Body of pancreas (tissue), 4 donors: ENCODE results near the gene DYNLRB1. TPM values are rescaled to one million over a fixed set of nuclear protein-coding genes. Genes with fewer than 3 reads are reported as not detected.
A peak's percentile ranks its signal among the peaks of the same experiment; 100 is the strongest.

Source experiments
- ATAC-seq: fragments of 150-250 bp; one replicate; pipeline ENCODE4 v1.9.1; 2016
- DNase-seq, 4 donors: peaks; one replicate each; pipeline ENCODE4 v3.0.0-alpha.2; 2019
- H3K27ac ChIP-seq, 4 donors: fragments of 200-600 bp; sonication (generic); 1 replicate in 3 of 4; 2 replicates in 1 of 4; pipeline versions ENCODE4 v1.5.1 to v1.6.1; 2016 to 2019; ENCODE audit warnings: mild to moderate bottlenecking in 1 of 4, mixed read lengths in 1 of 4, moderate library complexity in 1 of 4
- H3K27me3 ChIP-seq, 2 donors: fragments of 200-600 bp; sonication (generic); one replicate each; pipeline ENCODE4 v1.6.0; 2016; ENCODE audit warnings: mild to moderate bottlenecking in 1 of 2
- H3K36me3 ChIP-seq, 2 donors: fragments of 200-600 bp; sonication (generic); replicated peaks in 1 of 2; 2 replicates each; pipeline ENCODE4 v1.5.1; 2016; ENCODE audit warnings: low read depth in 2 of 2; ENCODE audit not compliant: insufficient read depth in 1 of 2
- H3K4me1 ChIP-seq: fragments of 200-600 bp; sonication (generic); one replicate; pipeline ENCODE4 v1.6.0; 2016
- H3K4me3 ChIP-seq, 2 donors: fragments of 200-600 bp; sonication (generic); 1 replicate in 1 of 2; 2 replicates in 1 of 2; pipeline ENCODE4 v1.5.1; 2016 to 2019
- H3K9me3 ChIP-seq, 3 donors: fragments of 200-600 bp; sonication (generic); 1 replicate in 2 of 3; 2 replicates in 1 of 3; pipeline ENCODE4 v1.5.1; 2016
- CTCF ChIP-seq, 7 experiments: fragments of 450-650 bp in 4 of 7; fragments of 200-600 bp in 3 of 7; sonication (generic) in 3 of 7; IDR thresholded peaks; one replicate each; pipeline ENCODE4 v1.5.1; 2016 to 2019; ENCODE audit warnings: antibody characterized with exemption in 7 of 7
- POLR2A ChIP-seq, 3 donors: fragments of 450-650 bp; IDR thresholded peaks; one replicate each; pipeline ENCODE4 v1.6.1; 2016; ENCODE audit warnings: antibody characterized with exemption in 3 of 3, mild to moderate bottlenecking in 2 of 3
- WGBS, 2 donors: methylation state at CpG; one replicate each; pipeline ENCODE4 v1.1.5; 2017; 5-methylcytosine and 5-hydroxymethylcytosine counted together
- intact Hi-C: fragments of 100-400 bp; cut with DNase I; formaldehyde crosslinking; loops from one replicate; pipeline ENCODE4 v1.15.1; 2023
- total RNA-seq, 2 donors: library from RNA; depleted of rRNA; stranded (reverse); fragments of >200 nt; gene quantifications; one replicate each; pipeline ENCODE4 v1.1.0, GENCODE V29; 2016

DYNLRB1 gene
- total RNA-seq, 2 donors from 2014 or later, result 58.9 to 64.3 TPM

DNA sequence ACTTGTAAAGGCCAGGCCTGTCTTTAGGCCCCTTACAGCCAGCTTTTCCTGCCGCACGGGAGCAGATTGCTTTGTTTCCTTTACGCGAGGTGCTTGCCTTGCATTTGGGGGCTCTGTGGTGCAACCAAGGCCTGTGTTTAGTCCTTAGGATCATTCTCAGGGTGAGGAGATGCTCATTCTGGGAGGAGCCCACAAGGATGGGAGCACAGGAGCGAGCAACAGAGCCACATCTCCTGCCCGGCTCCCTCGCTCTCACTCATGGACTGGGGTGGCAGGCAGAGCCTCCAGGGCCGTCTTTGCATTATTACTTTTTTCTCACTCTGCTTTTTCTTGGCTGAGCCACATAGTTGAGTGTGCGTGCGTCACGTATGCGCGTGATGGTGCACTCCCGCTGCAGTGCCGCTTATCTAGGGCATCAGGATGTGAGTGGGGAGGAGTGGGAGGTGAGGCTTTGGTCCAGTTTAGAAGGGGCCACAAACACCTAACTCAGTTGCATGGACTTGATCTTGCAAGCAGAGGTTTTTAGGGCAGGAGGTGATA, 19.1 kb downstream of the DYNLRB1 start:
- H3K4me1 ChIP-seq, result no peaks in the 10 kb centered on the region
- H3K4me3 ChIP-seq, result no peak overlapping the region
- intact Hi-C loops, result no loop called here
- DNase-seq, result no peak
- TF ChIP-seq POLR2A (IDR thresholded peaks at IDR 0.05) (no peak), CTCF (IDR thresholded peaks at IDR 0.05) (no peak)
- 89 to 94% methylated on average over 15 of the region's 15 CpGs for WGBS, 2 donors
- H3K27ac ChIP-seq, result no peak overlapping the region
- no peaks in the 10 kb centered on the region for H3K9me3 ChIP-seq
- peaks cover 7 to 28% of the 10 kb centered on the region in 2 donors for H3K36me3 ChIP-seq
- ATAC-seq, result no peak
- no peaks in the 10 kb centered on the region for H3K27me3 ChIP-seq

DNA sequence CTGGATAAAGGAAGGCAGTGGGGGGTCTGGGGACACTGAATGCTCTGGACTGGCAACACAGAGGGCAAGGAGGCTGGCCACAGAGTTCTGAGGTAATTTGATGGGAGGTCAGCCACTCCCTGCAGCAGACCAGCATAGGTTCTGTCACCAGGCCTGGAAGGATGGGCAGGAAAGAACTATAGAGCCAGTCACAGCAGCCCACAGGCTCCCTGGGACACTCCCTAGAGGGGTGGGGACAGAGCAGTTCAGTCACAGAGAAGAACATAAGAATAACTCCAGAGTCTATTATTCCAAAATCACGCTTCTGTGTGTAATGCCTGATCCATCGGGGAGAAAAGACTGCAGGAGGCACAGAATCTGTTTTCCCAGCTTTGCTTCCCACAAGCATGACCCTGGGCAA, 19.6 kb downstream of the DYNLRB1 start:
- no peak for ATAC-seq
- no peak overlapping the region for H3K27ac ChIP-seq
- intact Hi-C loops, result no loop called here
- no peak for TF ChIP-seq POLR2A (IDR thresholded peaks at IDR 0.05)
- TF ChIP-seq CTCF (IDR thresholded peaks at IDR 0.05), result no peak
- peaks cover 7 to 31% of the 10 kb centered on the region in 2 donors for H3K36me3 ChIP-seq
- no peak for DNase-seq
- H3K9me3 ChIP-seq, result no peaks in the 10 kb centered on the region
- H3K4me1 ChIP-seq, result no peaks in the 10 kb centered on the region
- 100% methylated on average over 2 of the region's 2 CpGs; no CpG with 5 or more reads in 1 of the 2 donors for WGBS, 2 donors
- no peaks in the 10 kb centered on the region for H3K27me3 ChIP-seq
- H3K4me3 ChIP-seq, result no peak overlapping the region

DNA sequence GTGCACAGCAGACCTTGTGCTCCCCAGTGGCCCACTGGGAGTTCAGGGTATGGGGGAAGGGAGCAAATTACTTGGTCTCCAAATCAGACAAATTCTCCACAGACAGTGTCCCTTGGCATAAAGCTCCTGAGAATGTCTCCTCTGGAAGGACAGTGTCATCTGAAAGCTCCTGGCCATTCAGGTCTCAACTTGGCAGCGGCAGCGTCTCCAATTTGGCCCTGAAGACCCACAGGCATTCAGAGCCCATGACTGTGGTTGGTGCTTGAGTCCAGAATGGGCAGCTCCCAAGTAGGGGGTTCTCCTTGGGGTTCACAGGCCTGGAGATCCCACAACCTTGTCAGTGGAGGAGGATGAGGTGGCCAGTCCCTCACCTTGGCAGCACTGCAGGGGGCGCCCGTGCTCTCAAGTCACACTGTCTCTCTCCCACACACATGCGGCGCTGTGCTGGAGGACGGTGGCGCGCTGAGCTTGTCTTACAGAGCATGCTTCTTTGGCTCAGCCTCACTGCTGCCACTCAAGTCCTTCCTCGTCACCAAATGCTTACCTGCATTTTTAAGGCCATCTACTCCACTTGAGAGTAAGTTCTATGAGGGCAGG, 20.7 kb downstream of the DYNLRB1 start:
- no peaks in the 10 kb centered on the region for H3K27me3 ChIP-seq
- intact Hi-C loops, result no loop called here
- H3K4me1 ChIP-seq, result no peaks in the 10 kb centered on the region
- H3K4me3 ChIP-seq, result no peak overlapping the region
- WGBS, 2 donors, result 63 to 82% methylated on average over 1 to 10 of the region's 10 CpGs
- ATAC-seq, result no peak
- H3K9me3 ChIP-seq, result no peaks in the 10 kb centered on the region
- peak; percentile 58 to 76 (median 68) for DNase-seq
- TF ChIP-seq POLR2A (IDR thresholded peaks at IDR 0.05), result no peak
- peak in 6 of 7 experiments; percentile 32 to 53 (median 44) for TF ChIP-seq CTCF (IDR thresholded peaks at IDR 0.05)
- H3K27ac ChIP-seq, result no peak overlapping the region
- H3K36me3 ChIP-seq, result peaks cover 7 to 34% of the 10 kb centered on the region in 2 donors

- 80 to 88% methylated on average over 8 of the region's 8 CpGs for WGBS, 2 donors
- intact Hi-C loops, result no loop called here
- no peak for ATAC-seq
Observed at GRCh38 chr20:34537651-34538050, 21.4 kb downstream of the DYNLRB1 start.

More at GRCh38 chr20:34537651-34538050, 21.4 kb downstream of the DYNLRB1 start:
- Histone ChIP-seq H3K4me3 (no peak overlapping the region), H3K36me3 (peaks cover 7 to 34% of the 10 kb centered on the region in 2 donors), H3K27ac (no peak overlapping the region), H3K27me3 (no peaks in the 10 kb centered on the region), H3K9me3 (no peaks in the 10 kb centered on the region), H3K4me1 (no peaks in the 10 kb centered on the region)
- DNase-seq, result no peak
- TF ChIP-seq POLR2A (IDR thresholded peaks at IDR 0.05) (no peak), CTCF (IDR thresholded peaks at IDR 0.05) (no peak)
